ENCODE measurements around the gene CDCP2. TPM values are rescaled to one million over a fixed set of nuclear protein-coding genes. Genes with fewer than 3 reads are reported as not detected.

The CDCP2 gene
- total and polyA plus RNA-seq, 2 experiments from 2014 or later = not detected

DNA sequence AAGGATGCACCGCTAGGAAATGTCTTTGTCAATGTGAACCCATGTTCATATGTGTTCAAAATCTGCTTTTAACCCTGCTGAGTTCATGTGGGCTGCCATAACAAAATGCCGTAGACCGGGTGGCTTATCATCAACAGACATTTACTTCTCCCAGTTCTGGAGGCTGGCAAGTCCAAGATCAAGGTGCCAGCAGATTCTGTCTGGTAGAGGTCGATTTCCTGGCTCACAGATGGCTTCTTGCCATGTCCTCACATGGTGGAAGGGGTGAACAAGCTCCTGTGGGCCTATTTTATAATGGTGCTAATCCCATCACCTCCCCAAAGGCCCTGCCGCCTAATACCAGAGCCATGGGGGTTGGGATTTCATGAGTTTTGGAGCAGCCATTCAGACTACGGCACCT lies 4.6 kb upstream of the CDCP2 start:
- 92% methylated on average over 6 of the region's 6 CpGs for WGBS (ENCODE audit: low lambda C conversion rate, missing lambda C conversion rate)
- no peak overlapping the region for H3K27ac ChIP-seq
- TF ChIP-seq, protein P1, sequence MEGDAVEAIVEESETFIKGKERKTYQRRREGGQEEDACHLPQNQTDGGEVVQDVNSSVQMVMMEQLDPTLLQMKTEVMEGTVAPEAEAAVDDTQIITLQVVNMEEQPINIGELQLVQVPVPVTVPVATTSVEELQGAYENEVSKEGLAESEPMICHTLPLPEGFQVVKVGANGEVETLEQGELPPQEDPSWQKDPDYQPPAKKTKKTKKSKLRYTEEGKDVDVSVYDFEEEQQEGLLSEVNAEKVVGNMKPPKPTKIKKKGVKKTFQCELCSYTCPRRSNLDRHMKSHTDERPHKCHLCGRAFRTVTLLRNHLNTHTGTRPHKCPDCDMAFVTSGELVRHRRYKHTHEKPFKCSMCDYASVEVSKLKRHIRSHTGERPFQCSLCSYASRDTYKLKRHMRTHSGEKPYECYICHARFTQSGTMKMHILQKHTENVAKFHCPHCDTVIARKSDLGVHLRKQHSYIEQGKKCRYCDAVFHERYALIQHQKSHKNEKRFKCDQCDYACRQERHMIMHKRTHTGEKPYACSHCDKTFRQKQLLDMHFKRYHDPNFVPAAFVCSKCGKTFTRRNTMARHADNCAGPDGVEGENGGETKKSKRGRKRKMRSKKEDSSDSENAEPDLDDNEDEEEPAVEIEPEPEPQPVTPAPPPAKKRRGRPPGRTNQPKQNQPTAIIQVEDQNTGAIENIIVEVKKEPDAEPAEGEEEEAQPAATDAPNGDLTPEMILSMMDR (IDR thresholded peaks at IDR 0.05; ENCODE audit: poor library complexity) = no peak
- TF ChIP-seq EZH2 (IDR thresholded peaks at IDR 0.05; ENCODE audit: borderline replicate concordance) (no peak), EZH2phosphoT487 (IDR thresholded peaks at IDR 0.05; ENCODE audit: low read depth, severe bottlenecking, unreplicated experiment) (no peak)
- no peak overlapping the region for H3K4me2 ChIP-seq
- H3K9me2 ChIP-seq (replicated peaks; ENCODE audit: insufficient read depth) = no peaks in the 10 kb centered on the region
- H2AFZ ChIP-seq = no peak overlapping the region
- no peaks in the 10 kb centered on the region for H3K27me3 ChIP-seq
- no peak for DNase-seq (ENCODE audit: low spot score)
- no peaks in the 10 kb centered on the region for H3K36me3 ChIP-seq (replicated peaks; ENCODE audit: insufficient read depth, low read depth)
- no peak overlapping the region for H3K4me3 ChIP-seq
- H3K79me2 ChIP-seq = no peaks in the 10 kb centered on the region
- no peaks in the 10 kb centered on the region for H3K4me1 ChIP-seq (ENCODE audit: insufficient read depth)
- no peaks in the 10 kb centered on the region for H3K9me3 ChIP-seq (ENCODE audit: low read depth)
- H4K20me1 ChIP-seq (ENCODE audit: insufficient read depth, poor library complexity, severe bottlenecking) = no peaks in the 10 kb centered on the region

DNA sequence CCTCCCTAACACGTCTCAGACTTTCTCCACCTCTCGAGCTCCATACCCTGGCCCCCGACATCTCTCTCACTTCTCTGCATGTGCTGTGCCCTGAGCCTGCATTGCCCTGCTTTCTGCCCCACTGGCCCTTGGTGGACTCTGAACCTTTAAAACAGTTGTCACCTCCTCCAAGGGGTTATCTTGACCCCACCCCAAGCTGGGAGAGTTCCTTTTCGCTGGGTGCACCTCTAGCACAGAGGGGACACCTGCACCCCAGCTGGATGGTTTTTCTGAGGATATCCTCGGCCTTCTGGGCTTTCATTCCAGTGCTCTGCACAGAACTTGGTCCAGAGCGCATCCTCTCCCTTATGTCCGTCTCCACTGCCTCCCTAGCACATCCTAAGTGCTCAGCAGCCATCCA lies 4.2 kb upstream of the CDCP2 start:
- Histone ChIP-seq H3K4me1 (ENCODE audit: insufficient read depth) (no peaks in the 10 kb centered on the region), H3K27me3 (no peaks in the 10 kb centered on the region), H3K4me2 (no peak overlapping the region), H3K4me3 (no peak overlapping the region), H3K79me2 (no peaks in the 10 kb centered on the region), H3K9me3 (ENCODE audit: low read depth) (no peaks in the 10 kb centered on the region), H3K36me3 (replicated peaks; ENCODE audit: insufficient read depth, low read depth) (no peaks in the 10 kb centered on the region), H4K20me1 (ENCODE audit: insufficient read depth, poor library complexity, severe bottlenecking) (no peaks in the 10 kb centered on the region), H2AFZ (no peak overlapping the region), H3K27ac (no peak overlapping the region), H3K9me2 (replicated peaks; ENCODE audit: insufficient read depth) (no peaks in the 10 kb centered on the region)
- no peak for TF ChIP-seq EZH2phosphoT487 (IDR thresholded peaks at IDR 0.05; ENCODE audit: low read depth, severe bottlenecking, unreplicated experiment)
- TF ChIP-seq, protein P1 (IDR thresholded peaks at IDR 0.05; ENCODE audit: poor library complexity) = no peak
- no peak for TF ChIP-seq EZH2 (IDR thresholded peaks at IDR 0.05; ENCODE audit: borderline replicate concordance)
- DNase-seq (ENCODE audit: low spot score) = no peak
- 96% methylated on average over 7 of the region's 7 CpGs for WGBS (ENCODE audit: low lambda C conversion rate, missing lambda C conversion rate)

GRCh38 chr1:54156201-54156600 lies 3.4 kb upstream of the CDCP2 start:
- no peak for DNase-seq (ENCODE audit: low spot score)
- H3K36me3 ChIP-seq (replicated peaks; ENCODE audit: insufficient read depth, low read depth) = no peaks in the 10 kb centered on the region
- no peak overlapping the region for H3K27ac ChIP-seq
- no peaks in the 10 kb centered on the region for H3K9me3 ChIP-seq (ENCODE audit: low read depth)
- H3K4me2 ChIP-seq = no peak overlapping the region
- TF ChIP-seq EZH2phosphoT487 (IDR thresholded peaks at IDR 0.05; ENCODE audit: low read depth, severe bottlenecking, unreplicated experiment) (no peak), EZH2 (IDR thresholded peaks at IDR 0.05; ENCODE audit: borderline replicate concordance) (no peak)
- TF ChIP-seq, protein P1 (IDR thresholded peaks at IDR 0.05; ENCODE audit: poor library complexity) = no peak
- 89% methylated on average over 3 of the region's 3 CpGs for WGBS (ENCODE audit: low lambda C conversion rate, missing lambda C conversion rate)
- no peak overlapping the region for H3K4me3 ChIP-seq
- no peaks in the 10 kb centered on the region for H3K9me2 ChIP-seq (replicated peaks; ENCODE audit: insufficient read depth)
- no peaks in the 10 kb centered on the region for H3K79me2 ChIP-seq
- no peaks in the 10 kb centered on the region for H3K4me1 ChIP-seq (ENCODE audit: insufficient read depth)
- no peaks in the 10 kb centered on the region for H3K27me3 ChIP-seq
- H4K20me1 ChIP-seq (ENCODE audit: insufficient read depth, poor library complexity, severe bottlenecking) = no peaks in the 10 kb centered on the region
- H2AFZ ChIP-seq = no peak overlapping the region

Measured in hepatocyte (in vitro differentiated cells).